Sigmoid colon (tissue), 7 donors: ENCODE measurements around the gene HOXA13. TPM values are rescaled to one million over a fixed set of nuclear protein-coding genes. Genes with fewer than 3 reads are reported as not detected.

ENCODE experiments used
- DNase-seq: peaks from one replicate; pipeline ENCODE4 v3.0.0-alpha.2; 2019
- H3K27ac ChIP-seq, 4 donors: fragments of 200-600 bp; sonication (generic); one replicate each; pipeline ENCODE4 v1.5.1; 2016 to 2019; ENCODE audit warnings: mild to moderate bottlenecking in 1 of 4
- H3K27me3 ChIP-seq, 3 donors: fragments of 200-600 bp; sonication (generic); one replicate each; pipeline ENCODE4 v1.5.1; 2019; ENCODE audit warnings: mild to moderate bottlenecking in 1 of 3
- H3K36me3 ChIP-seq, 4 donors: fragments of 200-600 bp; sonication (generic); one replicate each; pipeline ENCODE4 v1.5.1; 2016 to 2019
- H3K4me1 ChIP-seq, 4 donors: fragments of 200-600 bp; sonication (generic); one replicate each; pipeline ENCODE4 v1.5.1; 2017 to 2019
- H3K4me3 ChIP-seq, 4 donors: fragments of 200-600 bp; sonication (generic); one replicate each; pipeline ENCODE4 v1.5.1; 2017 to 2019; ENCODE audit warnings: mild to moderate bottlenecking in 2 of 4, moderate library complexity in 1 of 4
- H3K9me3 ChIP-seq, 4 donors: fragments of 200-600 bp in 3 of 4; sonication (generic) in 3 of 4; one replicate each; pipeline versions ENCODE4 v1.5.1 to v1.6.1; 2013 to 2019
- CTCF ChIP-seq, 4 experiments: fragments of 450-650 bp in 3 of 4; fragments of 200-600 bp in 1 of 4; IDR thresholded peaks; one replicate each; pipeline ENCODE4 v1.5.1; 2016 to 2019; ENCODE audit warnings: antibody characterized with exemption in 4 of 4, mild to moderate bottlenecking in 3 of 4, moderate library complexity in 2 of 4
- EP300 ChIP-seq, 4 donors: sonication (generic); formaldehyde crosslinking; IDR thresholded peaks; one replicate each; pipeline ENCODE4 v1.6.1; 2017; ENCODE audit warnings: antibody characterized with exemption in 4 of 4
- POLR2A ChIP-seq, 2 donors: fragments of 450-650 bp; IDR thresholded peaks; one replicate each; pipeline ENCODE4 v1.6.1; 2016; ENCODE audit warnings: antibody characterized with exemption in 2 of 2, mild to moderate bottlenecking in 2 of 2, moderate library complexity in 2 of 2
- POLR2AphosphoS5 ChIP-seq, 4 donors: sonication (generic); formaldehyde crosslinking; IDR thresholded peaks; one replicate each; pipeline ENCODE4 v1.6.1; 2017; ENCODE audit warnings: antibody characterized with exemption in 4 of 4
- WGBS, 2 donors: extraction: QIAGEN DNeasy Blood & Tissue Kit; methylation state at CpG; one replicate each; pipeline ENCODE4 v1.1.7; 2013; 5-methylcytosine and 5-hydroxymethylcytosine counted together
- intact Hi-C: fragments of 100-400 bp; cut with DNase I; formaldehyde crosslinking; loops from one replicate; pipeline ENCODE4 v1.15.1; 2023
- polyA plus RNA-seq, 3 donors: library from polyadenylated mRNA; stranded (reverse); fragments of 200-250 nt; gene quantifications; one replicate each; pipeline ENCODE4 v1.2.3, GENCODE V29; 2013
- total RNA-seq, 4 donors: library from RNA; depleted of rRNA; stranded (reverse); fragments of >200 nt; gene quantifications; one replicate each; pipeline ENCODE4 v1.1.0, GENCODE V29; 2016
- donor health status: healthy with polysubstance abuse.
- donor health status: Bipolar disorder and iron deficiency.
- donor health status: healthy.

Gene HOXA13
- total and polyA plus RNA-seq, 7 donors = 9.4 to 35.3 (median 20.8) TPM

GRCh38 chr7:27247000-27247399, 47.1 kb upstream of the HOXA13 start:
- no peak for DNase-seq
- 63 to 85% methylated on average over 7 of the region's 7 CpGs for WGBS, 2 donors
- H3K4me3 ChIP-seq = no peak overlapping the region
- intact Hi-C loops = no loop called here
- no peak overlapping the region for H3K27ac ChIP-seq
- no peaks in the 10 kb centered on the region for H3K9me3 ChIP-seq
- TF ChIP-seq POLR2AphosphoS5 (IDR thresholded peaks at IDR 0.05) = no peak
- TF ChIP-seq POLR2A (IDR thresholded peaks at IDR 0.05) = no peak
- no peak for TF ChIP-seq CTCF (IDR thresholded peaks at IDR 0.05)
- no peak for TF ChIP-seq EP300 (IDR thresholded peaks at IDR 0.05)
- no peaks in the 10 kb centered on the region for H3K36me3 ChIP-seq
- peaks cover 78 to 100% (median 99%) of the 10 kb centered on the region in 3 donors for H3K27me3 ChIP-seq
- peaks cover 0 to 51% (median 47%) of the 10 kb centered on the region in 4 donors for H3K4me1 ChIP-seq

GRCh38 chr7:27245798-27246691, 46.2 kb upstream of the HOXA13 start:
- DNase-seq = no peak
- Histone ChIP-seq H3K4me1 (peaks cover 0 to 41% (median 39%) of the 10 kb centered on the region in 4 donors), H3K27me3 (peaks cover 78 to 100% (median 99%) of the 10 kb centered on the region in 3 donors), H3K4me3 (peak overlapping the region in 3 of 4 donors; percentile 17 to 35 (median 34)), H3K27ac (no peak overlapping the region), H3K9me3 (no peaks in the 10 kb centered on the region), H3K36me3 (no peaks in the 10 kb centered on the region)
- 9 to 21% methylated on average over 90 of the region's 90 CpGs for WGBS, 2 donors
- TF ChIP-seq CTCF (IDR thresholded peaks at IDR 0.05) (no peak), POLR2AphosphoS5 (IDR thresholded peaks at IDR 0.05) (no peak), POLR2A (IDR thresholded peaks at IDR 0.05) (no peak), EP300 (IDR thresholded peaks at IDR 0.05) (no peak)
- intact Hi-C loops = no loop called here

- Histone ChIP-seq H3K27me3 (peaks cover 81 to 100% (median 99%) of the 10 kb centered on the region in 3 donors), H3K4me3 (peak overlapping the region in 2 of 4 donors; percentile 34 to 35)
- WGBS, 2 donors = 19 to 41% methylated on average over 37 of the region's 37 CpGs
These were observed 45.4 kb upstream of the HOXA13 start for GRCh38 chr7:27245124-27245797.

More at GRCh38 chr7:27245124-27245797, 45.4 kb upstream of the HOXA13 start:
- Histone ChIP-seq H3K4me1 (peaks cover 0 to 43% (median 37%) of the 10 kb centered on the region in 4 donors), H3K9me3 (no peaks in the 10 kb centered on the region), H3K36me3 (no peaks in the 10 kb centered on the region), H3K27ac (no peak overlapping the region)
- TF ChIP-seq EP300 (IDR thresholded peaks at IDR 0.05) (no peak), CTCF (IDR thresholded peaks at IDR 0.05) (no peak), POLR2AphosphoS5 (IDR thresholded peaks at IDR 0.05) (no peak), POLR2A (IDR thresholded peaks at IDR 0.05) (no peak)
- intact Hi-C loops = no loop called here
- no peak for DNase-seq
